ENCODE measurements around the gene RIN3. TPM values are rescaled to one million over a fixed set of nuclear protein-coding genes. Genes with fewer than 3 reads are reported as not detected.

Gene RIN3
- total RNA-seq, 6 experiments from 2014 or later: 10.7 to 20.4 (median 18.9) TPM

- DNase-seq: no peak
- ATAC-seq: no peak
- intact Hi-C loops (cut with DNase I): no loop called here
- WGBS (ENCODE audit: insufficient coverage, low coverage, low lambda C conversion rate, missing lambda C conversion rate): 89% methylated on average over 7 of the region's 7 CpGs
- H3K4me1 ChIP-seq: no peaks in the 10 kb centered on the region
- H3K27me3 ChIP-seq: no peaks in the 10 kb centered on the region
- peaks cover 0 to 18% (median 7%) of the 10 kb centered on the region in 4 donors for H3K36me3 ChIP-seq
- no peak overlapping the region for H3K4me3 ChIP-seq
- no peak for TF ChIP-seq POLR2A (IDR thresholded peaks at IDR 0.05)
- no peak for TF ChIP-seq CTCF (IDR thresholded peaks at IDR 0.05)
- H3K27ac ChIP-seq: no peak overlapping the region
- no peaks in the 10 kb centered on the region for H3K9me3 ChIP-seq
Measured at GRCh38 chr14:92663049-92663448, 149.5 kb downstream of the RIN3 start.

GRCh38 chr14:92665661-92666110, 152.1 kb downstream of the RIN3 start:
- DNase-seq: no peak
- WGBS (ENCODE audit: insufficient coverage, low coverage, low lambda C conversion rate, missing lambda C conversion rate): 72% methylated on average over 5 of the region's 8 CpGs
- peak; percentile 31 to 69 (median 44) for ATAC-seq
- intact Hi-C loops (cut with DNase I): no loop called here
- no peaks in the 10 kb centered on the region for H3K4me1 ChIP-seq
- no peak overlapping the region for H3K4me3 ChIP-seq
- H3K9me3 ChIP-seq: no peaks in the 10 kb centered on the region
- H3K27me3 ChIP-seq: no peaks in the 10 kb centered on the region
- H3K36me3 ChIP-seq: peaks cover 0 to 12% (median 2%) of the 10 kb centered on the region in 4 donors
- H3K27ac ChIP-seq: no peak overlapping the region
- no peak for TF ChIP-seq POLR2A (IDR thresholded peaks at IDR 0.05)
- TF ChIP-seq CTCF (IDR thresholded peaks at IDR 0.05): no peak

GRCh38 chr14:92666251-92666650, 152.7 kb downstream of the RIN3 start:
- Histone ChIP-seq H3K4me1 (no peaks in the 10 kb centered on the region), H3K4me3 (no peak overlapping the region), H3K9me3 (no peaks in the 10 kb centered on the region), H3K36me3 (peaks cover 0 to 7% (median 0%) of the 10 kb centered on the region in 4 donors), H3K27ac (no peak overlapping the region), H3K27me3 (no peaks in the 10 kb centered on the region)
- TF ChIP-seq POLR2A (IDR thresholded peaks at IDR 0.05) (no peak), CTCF (IDR thresholded peaks at IDR 0.05) (no peak)
- ATAC-seq (no peak), DNase-seq (no peak)
- intact Hi-C loops (cut with DNase I): no loop called here
- 84% methylated on average over 3 of the region's 9 CpGs for WGBS (ENCODE audit: insufficient coverage, low coverage, low lambda C conversion rate, missing lambda C conversion rate)

GRCh38 chr14:92668276-92668973, 154.8 kb downstream of the RIN3 start:
- no peak overlapping the region for H3K4me3 ChIP-seq
- H3K4me1 ChIP-seq: no peaks in the 10 kb centered on the region
- H3K27ac ChIP-seq: no peak overlapping the region
- DNase-seq (peak in 1 of 3 donors; percentile 10), ATAC-seq (no peak)
- H3K27me3 ChIP-seq: no peaks in the 10 kb centered on the region
- peaks cover 0 to 7% (median 0%) of the 10 kb centered on the region in 4 donors for H3K36me3 ChIP-seq
- 19% methylated on average over 1 of the region's 4 CpGs for WGBS (ENCODE audit: insufficient coverage, low coverage, low lambda C conversion rate, missing lambda C conversion rate)
- intact Hi-C loops (cut with DNase I): no loop called here
- H3K9me3 ChIP-seq: no peaks in the 10 kb centered on the region
- TF ChIP-seq CTCF (IDR thresholded peaks at IDR 0.05): no peak
